SK-MEL-5 (cell line): ENCODE results near the gene ADRA2B. TPM values are rescaled to one million over a fixed set of nuclear protein-coding genes. Genes with fewer than 3 reads are reported as not detected.

Experiments
- DNase-seq: peaks from one replicate; pipeline ENCODE4 v3.0.0-alpha.2; 2016; ENCODE audit warnings: low read depth, low spot score
- in situ Hi-C: cut with HindIII; loops from 2 replicates; pipeline ENCODE4 v1.10.0; 2016; ENCODE audit warnings: low sequenced_read_pairs, high pct_unique_total_duplicates, low pct_unique_long_range_greater_than_20kb
- total RNA-seq: library from RNA; depleted of rRNA; stranded (reverse); fragments of >200 nt; shearing (Covaris generic); gene quantifications from 2 replicates; pipeline ENCODE4 v1.2.3, GENCODE V29; 2014

The ADRA2B gene
- total RNA-seq, 1 experiment from 2014 or later, result not detected

DNA sequence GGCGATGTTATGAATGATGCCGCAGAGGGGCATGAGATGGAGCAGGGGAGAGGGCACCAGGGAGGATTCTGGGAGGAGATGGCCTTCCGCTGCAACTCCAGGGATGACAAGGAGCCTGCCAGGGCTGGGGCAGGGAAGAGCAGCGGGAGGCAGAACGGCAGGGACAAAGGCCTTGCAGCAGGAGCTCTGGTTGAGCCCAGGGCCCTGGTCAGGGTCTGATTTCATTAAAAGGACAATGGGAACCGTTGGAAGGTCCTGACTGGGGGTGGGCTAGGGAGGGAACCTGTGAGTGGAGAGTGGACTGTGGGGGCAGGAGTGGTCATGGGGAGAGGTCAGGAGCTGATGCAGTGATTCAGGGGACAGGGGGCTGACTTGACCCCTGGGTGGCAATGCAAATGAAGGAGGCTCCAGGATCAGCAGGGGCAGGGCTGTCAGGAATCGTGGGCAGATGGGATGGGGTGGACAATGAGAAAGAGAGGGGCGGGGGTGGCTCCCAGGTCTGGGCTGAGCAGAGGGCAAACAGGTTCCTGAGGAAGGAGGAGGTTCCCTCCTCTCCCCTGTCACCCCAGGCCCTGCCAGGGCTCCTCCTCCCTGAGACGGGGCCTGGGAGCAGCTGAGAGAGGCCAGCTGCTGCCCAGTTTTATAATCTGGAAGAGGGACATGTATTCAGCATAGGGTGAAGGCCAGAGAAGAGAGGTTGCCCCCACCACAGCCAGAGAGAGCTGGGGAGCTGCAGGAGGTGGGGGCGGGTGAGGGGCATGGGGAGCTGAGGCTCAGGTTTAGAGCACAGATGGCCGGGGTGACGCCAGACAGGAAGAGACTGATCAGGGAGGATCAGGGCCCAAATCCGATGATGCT lies 36.2 kb upstream of the ADRA2B start:
- DNase-seq, result no peak
- in situ Hi-C loops, result no loop called here

DNA sequence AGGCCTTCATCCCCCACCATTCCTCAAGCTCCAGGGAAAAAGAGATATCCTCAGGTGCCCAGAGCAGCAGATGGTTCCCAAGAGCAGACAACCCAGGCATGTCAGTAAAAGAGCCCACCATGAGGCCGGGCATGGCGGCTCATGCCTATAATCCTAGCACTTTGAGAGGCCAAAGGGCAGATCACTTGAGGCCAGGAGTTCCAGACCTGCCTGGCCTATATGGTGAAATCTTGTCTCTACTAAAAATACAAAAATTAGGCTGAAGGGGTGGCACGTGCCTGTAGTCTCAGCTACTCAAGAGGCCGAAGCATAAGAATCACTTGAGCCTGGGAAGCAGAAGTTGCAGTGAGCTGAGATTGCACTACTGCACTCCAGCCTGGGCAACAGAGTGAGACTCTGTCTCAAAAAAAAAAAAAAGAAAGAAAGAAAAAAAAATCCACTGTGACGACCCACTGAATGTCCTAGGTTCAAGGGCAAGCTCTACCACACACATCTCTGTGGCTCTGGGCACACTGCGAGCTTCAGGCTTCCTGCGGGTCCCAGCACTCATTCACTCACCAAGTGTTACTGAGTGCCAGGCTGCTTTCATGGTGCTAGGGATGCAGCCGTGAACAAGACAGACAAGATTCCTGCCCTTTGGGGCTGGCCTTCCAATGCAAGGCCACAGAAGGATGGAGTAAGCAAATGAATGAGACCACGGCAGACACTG lies 35.4 kb upstream of the ADRA2B start:
- in situ Hi-C loops, result no loop called here
- no peak for DNase-seq

DNA sequence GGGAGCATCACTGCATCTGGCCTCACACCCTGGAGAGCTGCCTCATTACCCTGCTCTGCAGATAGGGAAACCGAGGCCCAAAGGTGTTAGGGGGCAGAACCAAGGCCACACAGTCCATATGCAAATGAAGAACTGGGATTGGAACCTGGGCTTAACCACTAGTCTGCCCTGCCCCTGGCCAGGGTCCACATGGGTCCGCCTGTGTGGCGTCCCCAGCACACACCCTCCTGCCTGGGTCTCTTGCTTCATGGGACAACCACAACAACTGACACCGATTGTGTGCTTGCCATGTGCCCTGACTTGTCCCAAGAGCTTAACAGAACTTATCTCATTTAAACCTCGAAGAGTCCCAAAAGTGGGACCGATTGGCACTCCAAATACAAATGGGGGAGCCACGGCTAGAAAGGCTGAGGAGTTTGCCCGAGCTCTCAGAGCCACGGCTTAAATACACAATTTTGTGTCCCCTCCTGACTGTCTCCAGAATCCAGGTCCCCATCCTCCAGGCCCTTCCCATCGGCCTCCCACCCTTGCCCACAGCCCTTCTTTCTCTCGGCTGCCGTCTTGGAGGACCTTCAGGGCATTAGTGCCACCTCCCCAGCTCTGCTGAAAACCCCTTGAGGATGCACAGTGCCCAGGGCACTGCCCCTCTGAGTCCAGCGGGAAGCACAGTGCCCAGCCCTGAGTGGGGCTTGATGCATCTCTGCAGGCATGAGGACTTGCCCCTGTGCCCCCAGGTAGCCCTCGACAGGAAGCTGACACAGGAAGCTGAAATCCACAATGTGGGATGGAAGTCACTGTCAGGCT lies 34.6 kb upstream of the ADRA2B start:
- in situ Hi-C loops, result no loop called here
- no peak for DNase-seq

DNA sequence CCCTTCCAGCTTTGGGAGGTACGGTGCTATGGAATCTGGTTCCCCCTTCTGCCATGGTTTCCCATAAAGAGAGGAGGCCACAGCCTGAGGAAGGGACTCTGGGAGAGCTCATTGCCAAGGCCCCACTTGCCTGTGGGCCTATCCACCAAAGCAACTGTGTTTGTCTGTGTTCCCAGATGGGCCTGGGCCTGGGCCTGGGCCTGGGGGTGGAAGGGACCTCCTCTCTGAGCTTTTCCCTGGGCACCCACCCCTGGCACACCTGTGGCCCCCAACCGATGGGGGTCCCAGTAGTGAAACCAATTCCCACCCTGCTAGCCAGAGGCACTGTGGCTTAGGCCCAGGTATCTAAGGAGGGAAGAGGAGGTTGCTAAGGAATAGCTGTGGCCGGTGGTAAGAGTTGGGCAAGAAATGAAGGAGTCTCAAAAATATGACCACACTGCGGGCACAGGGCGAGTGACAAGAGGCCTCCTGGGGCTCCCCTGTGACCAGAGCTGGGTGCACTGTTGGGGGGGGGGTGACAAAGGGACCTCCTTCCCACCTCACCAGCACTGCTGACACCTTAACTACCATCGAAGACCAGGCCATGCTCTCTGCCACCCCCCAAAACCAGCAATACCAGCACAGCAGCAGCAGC lies 33.8 kb upstream of the ADRA2B start:
- no peak for DNase-seq
- in situ Hi-C loops, result no loop called here

DNA sequence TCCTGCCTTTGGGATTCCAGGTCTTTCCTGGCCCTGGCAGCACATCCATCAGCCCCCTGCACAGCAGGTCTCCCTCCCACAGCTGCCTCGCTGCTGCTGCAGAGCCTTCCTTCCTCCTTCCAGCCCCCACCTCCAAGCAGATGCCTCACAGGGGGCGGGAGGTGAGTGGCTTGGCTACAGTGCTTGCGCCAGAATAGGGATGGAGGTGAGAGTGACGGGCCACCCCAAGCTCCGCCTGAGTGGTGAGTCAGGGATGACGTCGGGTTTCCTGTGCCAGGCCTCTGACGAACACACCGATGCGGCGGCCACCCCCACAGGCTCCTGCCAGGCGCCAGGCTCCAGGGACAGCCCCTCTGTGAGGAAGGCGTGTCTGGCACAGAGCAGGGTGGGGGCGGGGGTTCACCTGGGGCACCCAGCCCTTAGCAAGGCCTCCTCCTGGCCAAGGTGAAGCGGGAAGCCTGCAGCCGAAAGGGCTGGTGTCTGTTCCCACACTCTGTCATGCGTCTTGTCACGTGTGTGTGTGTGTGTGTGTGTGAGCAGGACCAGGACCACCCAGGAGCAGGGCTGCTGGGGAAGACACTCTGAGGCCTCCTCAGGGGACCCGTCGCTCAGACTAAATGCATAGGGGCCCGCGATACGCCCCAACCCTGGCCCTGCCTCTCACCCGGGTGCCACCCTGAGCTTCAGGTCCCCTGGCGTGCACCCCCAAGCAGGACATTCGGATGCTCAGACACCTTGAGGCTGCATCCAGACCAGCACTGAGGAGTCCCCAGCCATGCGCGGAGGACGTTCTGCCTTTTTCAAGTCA lies 32.2 kb upstream of the ADRA2B start:
- in situ Hi-C loops, result no loop called here
- peak; percentile 15 for DNase-seq

DNA sequence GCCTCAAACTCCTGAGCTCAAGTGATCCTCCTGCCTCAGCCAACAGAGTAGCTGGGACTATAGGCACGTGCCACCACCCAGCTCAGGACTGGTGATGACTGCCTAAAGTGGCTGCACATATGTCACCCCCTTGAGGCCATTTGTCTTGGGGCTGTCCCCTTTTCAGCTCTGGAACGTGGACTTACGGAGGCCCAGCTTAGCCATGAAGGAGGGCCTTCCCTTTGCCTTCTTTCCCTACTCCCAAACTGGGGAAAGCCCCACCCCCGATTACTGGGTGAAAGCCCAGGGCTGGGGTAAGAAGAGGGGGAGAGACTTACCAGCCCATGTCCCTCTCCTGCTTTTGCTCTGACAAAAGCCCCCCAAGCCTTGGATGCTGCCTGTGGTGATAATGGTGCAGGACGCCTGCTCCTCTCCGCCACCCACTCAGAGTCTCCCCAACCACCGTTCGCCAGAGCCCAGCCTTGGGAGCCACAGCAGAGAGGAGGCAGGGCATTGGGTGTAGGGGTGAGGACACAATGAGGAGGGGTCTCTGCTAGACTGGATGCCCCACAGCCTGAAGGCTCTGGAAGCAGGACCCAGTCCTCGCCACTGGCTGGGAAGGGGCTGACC lies 31.3 kb upstream of the ADRA2B start:
- no peak for DNase-seq
- in situ Hi-C loops, result no loop called here

DNA sequence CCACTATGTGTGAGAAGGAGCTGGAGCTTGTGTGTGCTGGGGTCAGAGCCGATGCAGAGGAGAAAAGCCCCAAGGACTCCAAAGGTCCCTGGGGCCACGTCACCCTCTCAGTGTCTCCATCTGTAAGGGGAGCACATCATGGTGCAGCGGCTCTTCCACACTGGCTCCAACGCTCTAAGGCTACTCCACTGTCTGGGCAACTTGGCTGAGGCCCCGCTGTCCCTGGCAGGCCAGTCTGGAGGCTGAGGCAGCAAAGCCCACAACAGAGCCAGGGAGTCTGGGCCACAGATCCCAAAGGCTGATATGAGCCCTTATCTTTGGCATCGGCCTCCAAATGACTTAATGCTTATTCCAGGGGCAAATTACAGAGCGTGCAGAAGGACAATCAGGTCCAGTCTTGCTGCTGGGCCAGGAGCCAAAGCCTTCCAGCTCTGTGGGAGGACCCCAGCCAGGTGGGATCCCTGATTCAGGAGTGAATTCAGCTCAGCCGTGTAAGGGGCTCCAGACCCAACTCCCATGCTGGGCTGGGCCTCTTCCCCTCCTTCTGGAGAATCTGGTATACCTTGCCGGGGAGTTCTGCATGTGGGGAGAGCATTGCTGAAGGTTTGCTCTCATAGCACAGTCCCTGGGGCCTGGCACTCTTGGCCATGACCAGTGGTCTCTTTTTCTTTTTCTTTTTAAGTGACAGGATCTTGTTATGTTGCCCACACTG lies 30.7 kb upstream of the ADRA2B start:
- in situ Hi-C loops, result no loop called here
- DNase-seq, result no peak

DNA sequence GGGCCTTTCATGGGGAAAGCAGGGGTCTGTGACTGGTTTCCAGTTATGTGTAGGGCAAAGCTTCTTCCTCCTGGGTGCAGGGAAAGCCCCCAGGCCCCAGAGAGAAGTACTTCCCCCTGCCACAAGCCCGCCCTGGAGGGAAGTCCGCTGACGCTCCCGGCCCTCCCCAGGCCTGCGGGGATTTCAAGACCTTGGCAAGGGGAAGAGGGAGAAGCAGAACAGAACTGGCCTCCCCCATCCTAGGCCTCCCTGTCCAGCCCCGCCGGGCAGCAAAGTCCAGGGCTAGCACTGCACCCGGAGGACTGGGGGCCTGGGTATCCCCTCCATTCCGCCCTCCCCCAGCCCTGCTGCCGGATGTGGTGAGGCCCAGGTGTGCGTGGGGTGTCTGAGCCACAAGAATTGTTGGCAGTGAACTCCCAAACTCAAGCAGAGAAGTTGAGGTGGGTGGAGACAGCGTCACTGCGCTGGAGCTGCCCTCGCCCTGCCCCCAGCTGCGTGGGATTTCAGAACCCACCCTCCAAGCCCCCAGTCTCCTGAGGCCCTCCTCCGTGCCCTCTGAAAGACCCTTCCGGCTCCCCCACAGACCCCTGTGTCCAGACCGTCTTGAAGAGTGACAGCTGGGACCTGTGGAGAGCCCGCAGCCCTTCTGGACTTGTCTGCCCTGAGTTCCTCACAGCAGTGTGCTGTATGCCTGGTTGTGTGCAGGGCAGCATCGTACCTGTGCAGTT lies 29.9 kb upstream of the ADRA2B start:
- in situ Hi-C loops, result no loop called here
- no peak for DNase-seq

DNA sequence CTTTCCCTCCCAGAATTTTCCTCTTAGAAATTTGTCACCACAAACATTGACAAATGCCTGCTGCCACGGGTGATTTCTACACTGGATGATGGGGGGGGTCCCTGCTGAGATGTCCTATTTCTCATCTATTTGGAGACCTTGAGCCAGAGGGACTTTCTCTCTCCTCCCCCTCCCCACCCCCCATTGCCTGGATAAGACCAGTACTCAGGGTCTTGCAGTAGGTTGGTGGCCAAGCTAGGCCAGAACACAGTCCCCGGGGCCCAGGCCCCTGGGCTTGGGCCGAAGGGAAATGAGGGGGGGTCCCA lies 29.4 kb upstream of the ADRA2B start:
- in situ Hi-C loops, result no loop called here
- no peak for DNase-seq

DNA sequence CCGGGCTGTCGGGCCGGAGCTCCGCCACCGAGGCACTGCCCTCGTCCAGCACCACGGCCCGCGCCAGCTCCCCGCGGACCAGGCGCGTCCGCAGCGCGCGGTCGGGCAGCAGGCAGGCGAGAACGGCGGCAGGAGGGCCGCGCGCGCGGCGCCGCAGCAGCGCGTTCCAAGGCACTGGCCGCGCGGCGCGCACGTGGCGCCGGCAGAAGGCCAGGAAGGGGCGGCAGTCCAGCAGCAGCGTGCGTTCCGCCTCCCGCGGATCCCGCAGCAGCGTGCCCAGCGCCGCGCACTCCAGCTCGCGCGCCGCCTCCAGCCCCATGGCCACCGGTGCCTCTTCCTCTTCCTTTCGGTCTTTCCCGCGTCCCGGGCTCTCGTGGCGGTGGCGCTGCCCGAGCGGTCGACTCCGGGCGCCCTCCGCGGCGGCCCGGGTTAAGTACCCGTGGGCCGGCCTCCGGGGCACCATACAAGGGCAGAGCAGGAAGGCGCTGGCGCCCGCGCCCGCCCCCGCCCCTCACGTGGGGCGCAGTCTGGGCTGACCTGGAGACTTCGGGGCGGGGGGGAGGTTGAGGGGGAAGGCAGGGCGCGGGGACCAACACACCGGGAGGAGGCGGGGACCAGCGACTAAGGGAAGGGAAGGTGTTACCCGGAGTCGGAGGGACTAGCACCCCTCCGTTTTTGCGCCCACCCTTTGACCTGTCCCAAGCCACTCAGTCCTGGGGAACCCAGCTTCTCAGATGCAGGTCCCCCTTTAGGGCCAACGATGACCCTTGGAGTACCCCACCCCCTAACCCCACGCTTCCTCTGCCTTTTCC lies 28.9 kb upstream of the ADRA2B start, which contains the start of gene DUSP2:
Gene DUSP2 (minus strand): TSS at position 405 of the 812 bp plus-strand sequence. CDS start 86 bp downstream, at position 319.
- DNase-seq, result no peak
- in situ Hi-C loops, result no loop called here

DNA sequence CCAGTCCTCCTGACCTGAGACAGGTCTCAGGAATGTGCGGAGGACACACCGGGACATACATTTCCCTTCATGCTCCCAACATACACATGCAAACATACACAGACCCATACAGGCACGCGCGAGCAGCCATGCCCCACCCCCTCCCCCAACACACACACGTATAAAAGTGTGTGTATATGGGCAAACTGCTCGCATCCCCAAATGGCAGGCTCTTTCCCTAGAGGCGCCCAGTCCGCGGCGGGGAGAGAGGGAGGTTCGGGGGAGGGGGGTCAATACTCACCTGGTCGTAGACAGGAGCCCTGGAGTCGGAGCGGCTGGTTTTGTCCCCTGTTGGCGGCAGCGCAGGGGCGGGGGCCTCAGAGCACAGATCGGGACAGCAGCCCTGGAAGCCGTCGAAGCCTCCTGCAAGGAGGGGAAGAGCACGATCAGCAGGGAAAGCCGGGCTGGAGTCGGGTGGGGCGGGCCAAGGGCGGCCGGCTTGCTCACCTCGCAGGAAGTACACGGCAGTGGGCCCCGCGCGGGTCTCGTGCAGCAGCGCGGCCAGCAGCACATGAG lies 28.2 kb upstream of the ADRA2B start:
- in situ Hi-C loops, result no loop called here
- DNase-seq, result no peak

DNA sequence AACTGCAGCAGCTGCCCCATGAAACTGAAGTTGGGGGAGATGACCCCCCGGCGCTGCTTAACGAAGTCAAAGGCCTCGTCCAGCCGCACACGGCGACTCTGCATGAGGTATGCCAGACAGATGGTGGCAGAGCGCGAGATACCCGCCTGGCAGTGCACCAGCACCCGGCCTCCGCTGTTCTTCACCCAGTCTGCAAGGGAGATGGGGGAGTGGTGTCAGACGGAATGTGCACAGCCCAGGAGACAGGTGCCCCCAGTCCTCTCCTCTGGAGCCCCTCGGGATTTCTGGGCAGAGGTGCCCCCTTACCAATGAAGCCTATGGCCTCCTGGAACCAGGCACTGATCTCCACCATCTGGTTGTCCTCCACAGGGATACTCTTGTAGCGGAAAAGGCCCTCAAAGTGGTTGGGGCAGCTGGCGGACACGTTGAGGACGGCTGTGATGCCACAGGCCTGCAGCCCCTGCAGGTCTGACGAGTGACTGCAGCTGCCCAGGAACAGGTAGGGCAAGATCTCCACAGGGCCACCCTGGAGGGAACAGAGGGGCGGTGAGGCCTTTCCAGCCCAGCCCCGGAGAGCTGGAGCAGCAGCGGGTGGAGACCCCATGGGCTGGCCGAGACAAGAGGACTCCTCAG lies 27.6 kb upstream of the ADRA2B start:
- no peak for DNase-seq
- in situ Hi-C loops, result no loop called here

DNA sequence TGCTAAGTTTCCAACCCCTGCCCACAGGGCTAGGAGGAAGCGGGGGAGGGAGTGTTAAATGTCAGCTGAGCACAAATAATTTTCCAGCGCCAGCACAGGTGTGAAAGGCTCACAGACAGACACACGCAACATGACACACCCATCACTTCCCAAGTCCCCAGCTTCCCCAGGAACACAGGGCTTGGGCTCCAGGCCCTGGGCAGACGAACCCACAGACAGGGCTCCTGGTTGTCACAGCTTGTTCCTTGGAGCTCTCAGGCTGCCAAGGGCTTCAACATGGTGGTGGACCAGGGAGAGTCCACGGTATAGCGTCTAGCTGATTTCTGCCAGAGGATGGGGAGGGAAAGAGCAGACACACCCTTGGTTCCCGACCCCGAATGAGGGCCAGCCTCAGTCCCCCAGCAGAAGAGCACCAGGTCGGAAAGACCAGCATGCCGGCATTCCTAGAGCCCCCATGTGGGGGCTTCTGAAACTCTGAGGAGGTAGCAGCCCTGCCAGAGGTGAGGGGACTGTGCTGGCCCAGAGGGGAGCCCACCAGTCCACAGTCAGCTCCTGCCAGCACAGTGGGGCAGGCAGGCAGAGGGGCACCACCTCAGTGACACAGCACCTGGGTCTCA lies 27.0 kb upstream of the ADRA2B start:
- no peak for DNase-seq
- in situ Hi-C loops, result no loop called here
